NCI-H748 (cell line): Measurements from ENCODE around the gene NACC2.
A peak's percentile ranks its signal among the peaks of the same experiment; 100 is the strongest.
"Not testable (repeated sequence)": the region's sequence is repeated elsewhere in the genome, so short reads cannot be mapped to it uniquely, and the experiment has no call there.

ENCODE experiments used
- DNase-seq: peaks from one replicate; lab custom pipeline; 2025; ENCODE audit not compliant: unreplicated experiment; lab: John Stamatoyannopoulos, UW

Gene NACC2

DNA sequence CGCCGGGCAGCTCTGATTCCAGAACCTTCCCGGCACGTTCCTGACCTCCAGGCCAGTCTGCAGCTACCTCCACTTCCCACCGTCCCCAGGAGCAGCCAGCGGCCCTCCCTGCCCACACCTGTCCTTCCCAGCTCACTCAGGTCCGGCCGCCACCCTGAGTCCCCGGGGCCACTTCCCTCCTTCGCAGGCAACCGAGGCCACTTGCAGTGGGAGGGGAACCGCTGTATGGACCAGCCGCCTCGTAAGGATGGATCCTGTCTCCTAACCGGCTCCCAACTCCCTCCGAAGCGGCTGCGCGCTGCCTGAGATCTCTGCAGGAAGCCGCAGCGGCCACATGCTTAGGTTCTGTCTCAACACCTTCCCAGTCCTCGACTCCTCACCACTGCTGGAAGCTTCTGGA, 16.1 kb upstream of the NACC2 start:
- no peak for DNase-seq

DNA sequence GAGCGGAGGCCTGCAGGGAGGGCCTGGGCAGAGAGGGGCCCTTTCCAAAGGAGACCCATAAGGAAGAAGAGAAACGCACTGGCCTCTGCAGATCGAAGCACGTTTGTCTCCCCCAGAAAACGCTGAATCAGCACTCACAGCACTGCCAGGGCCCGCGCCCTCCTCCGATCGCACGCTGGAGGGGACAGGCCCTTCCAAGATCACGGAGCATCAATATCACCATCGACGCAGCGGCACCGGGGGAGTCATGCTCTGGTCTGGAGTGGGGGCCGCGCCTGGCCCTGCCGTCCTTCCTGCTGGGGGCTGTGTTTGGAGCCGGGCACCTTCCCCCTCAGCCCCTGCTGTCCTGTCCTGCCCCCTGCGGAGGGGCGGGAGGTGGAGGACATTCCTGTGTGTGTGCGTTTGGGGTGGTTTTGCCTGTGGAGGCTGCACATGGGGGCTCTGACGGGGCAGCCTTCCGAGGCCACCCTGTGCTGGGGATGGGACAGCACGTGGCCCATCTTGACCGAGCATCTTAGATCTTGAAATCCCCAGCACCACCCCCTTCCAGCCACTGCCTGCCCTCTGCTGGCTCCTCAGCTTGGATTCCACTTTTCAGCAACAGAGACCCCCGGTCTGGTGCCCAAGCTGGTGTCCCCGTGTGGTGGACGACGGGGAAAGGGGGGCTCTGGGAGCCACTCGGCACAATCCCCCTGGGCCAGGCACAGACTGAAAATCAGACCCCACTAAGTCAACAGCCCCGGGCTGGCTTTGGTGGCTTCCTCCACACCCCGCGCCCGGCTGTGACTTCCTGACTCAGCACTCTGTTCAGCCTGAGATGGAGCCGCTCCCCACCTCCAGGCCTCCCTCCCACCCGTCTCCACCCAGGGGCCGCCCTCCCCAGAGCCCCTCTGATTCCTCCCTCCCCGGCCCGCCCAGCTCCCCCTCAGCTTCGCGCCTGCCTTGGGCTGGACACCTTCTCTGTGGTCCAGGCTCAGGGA, 15.3 kb upstream of the NACC2 start:
- peak; percentile 81 for DNase-seq

DNA sequence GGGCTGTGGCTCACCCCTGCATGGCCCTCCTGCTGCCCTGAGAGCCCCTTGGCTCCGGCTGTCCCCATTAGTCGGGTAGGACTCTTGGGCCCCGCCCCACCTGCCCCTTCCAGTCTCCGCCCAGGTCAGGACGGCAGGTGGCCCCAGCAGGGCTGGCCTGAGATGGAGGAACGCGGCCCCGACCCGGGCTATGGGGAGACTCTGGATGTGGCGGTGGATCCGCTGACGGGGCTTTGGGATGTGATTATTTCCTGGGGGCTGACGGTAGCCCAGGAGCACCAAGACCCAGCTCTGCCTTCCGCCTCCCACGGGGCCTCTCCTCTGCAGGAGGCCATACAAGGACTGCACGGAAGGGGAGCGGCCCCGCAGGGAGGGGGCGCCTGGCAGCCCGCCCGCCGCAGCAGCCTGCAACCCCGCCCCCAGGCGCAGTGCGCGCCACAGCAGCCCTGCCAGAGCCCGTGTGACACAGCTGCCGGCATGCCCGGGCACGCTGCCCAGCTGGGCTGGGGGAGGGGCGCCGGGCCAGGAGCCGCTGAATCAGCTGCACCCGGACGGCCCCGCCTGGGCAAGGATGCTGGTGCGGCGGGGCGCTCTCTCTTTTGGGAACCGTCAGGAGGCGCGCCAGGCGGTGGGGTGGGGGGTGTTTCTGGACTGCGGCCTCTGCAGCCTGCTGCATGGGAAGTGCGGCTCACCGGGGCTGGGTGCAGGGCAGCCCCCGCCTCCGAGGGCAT, 14.4 kb upstream of the NACC2 start:
- peak; percentile 97 for DNase-seq

DNA sequence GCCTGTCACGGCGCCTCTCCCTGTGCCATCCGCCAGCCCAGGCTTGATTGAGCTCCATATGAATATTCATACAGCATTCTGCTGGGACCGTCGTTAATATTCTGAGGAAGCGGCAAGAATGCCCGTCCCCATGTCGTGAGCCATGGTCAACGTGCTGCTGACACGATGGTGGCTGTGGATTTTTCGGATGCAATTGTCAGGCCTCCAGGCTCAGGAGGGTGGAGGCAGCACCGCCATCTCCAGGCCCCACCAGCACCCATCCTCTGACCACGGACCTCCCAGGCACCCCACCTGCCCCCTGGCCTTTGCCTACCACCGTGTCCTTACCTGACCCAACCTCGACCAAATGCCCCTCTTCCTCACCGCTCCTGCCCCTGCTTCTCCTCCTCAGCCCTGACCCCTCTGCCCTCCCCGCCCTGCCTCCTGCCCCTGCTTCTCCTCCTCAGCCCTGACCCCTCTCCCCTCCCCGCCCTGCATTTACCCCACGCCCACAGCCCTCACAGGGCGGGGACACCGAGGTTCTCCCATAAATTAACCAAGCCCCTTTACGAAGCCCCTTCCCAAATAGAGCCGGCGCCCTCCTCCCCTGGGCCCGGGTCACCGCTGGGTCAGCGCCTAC, 13.7 kb upstream of the NACC2 start:
- no peak for DNase-seq

DNA sequence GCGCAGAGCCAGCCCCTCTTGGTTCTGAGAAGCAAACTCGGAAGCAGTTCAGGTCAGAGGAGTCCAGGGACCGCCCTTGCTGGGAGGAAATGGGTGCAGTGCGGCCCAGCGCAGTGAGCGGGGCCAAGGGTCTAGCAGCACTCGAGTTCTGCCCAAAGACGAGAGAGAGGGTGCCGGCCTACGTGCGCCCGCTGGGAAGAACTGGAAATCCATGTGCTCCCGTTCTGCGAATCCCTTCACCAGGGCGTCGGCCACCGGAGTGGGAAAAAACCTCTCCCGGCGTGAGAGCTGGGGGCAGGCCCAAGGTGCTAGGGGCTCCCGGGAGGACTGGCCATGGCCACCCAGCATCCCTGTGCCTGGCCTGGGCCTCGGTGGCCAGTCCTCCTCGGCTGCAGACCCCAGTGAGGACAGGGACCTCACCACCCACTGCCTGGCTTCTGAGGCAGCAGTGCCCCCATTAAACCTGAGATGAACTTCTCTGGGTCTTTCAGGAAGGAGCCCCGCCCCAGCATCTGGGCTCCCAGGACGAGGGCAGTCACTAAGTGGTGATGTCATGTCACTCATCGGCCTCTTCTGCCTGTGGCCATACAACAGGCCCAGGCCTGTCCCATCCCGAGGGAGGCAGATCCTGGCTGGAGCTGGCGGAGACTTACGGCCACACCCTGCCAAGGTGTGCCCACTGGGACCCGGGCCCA, 13.0 kb upstream of the NACC2 start:
- DNase-seq: peak; percentile 92

DNA sequence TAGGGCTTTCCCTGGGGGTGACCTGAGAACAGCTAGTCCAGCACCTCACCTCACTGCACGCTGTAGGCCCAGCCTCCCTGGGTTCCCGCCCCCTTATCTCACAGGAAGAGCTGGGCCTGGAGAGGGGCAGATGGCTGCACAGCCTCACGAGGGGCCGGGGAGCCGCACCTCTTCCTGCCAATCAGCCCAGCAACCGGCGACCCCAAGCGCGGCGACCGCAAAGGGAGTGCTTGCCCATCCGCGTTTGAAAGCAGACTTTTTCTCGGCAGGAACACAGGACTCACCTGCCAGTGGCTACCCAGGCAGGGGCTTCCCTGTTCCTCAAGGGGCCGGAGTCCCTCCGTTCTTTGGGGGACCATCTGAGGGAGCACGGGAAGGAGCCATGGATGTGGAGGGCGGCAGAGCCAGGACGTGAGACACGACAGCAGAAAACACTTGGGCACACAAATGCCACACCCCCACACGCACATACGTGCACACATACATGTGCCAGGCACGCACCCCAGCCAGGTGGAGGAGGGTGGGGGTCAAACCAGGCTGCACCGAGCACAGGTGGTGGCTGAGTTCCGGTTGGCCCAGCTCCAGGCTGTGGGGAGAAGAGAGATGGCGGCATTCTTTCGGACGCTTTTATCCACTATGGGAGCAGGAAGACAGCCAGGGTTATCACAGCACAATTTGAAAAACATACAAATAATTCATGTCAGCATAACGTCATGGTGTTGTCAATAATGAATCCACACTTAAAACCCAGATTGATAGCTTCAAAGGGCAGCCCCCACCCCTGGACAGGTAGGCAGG, 12.3 kb upstream of the NACC2 start:
- DNase-seq: peak; percentile 31

DNA sequence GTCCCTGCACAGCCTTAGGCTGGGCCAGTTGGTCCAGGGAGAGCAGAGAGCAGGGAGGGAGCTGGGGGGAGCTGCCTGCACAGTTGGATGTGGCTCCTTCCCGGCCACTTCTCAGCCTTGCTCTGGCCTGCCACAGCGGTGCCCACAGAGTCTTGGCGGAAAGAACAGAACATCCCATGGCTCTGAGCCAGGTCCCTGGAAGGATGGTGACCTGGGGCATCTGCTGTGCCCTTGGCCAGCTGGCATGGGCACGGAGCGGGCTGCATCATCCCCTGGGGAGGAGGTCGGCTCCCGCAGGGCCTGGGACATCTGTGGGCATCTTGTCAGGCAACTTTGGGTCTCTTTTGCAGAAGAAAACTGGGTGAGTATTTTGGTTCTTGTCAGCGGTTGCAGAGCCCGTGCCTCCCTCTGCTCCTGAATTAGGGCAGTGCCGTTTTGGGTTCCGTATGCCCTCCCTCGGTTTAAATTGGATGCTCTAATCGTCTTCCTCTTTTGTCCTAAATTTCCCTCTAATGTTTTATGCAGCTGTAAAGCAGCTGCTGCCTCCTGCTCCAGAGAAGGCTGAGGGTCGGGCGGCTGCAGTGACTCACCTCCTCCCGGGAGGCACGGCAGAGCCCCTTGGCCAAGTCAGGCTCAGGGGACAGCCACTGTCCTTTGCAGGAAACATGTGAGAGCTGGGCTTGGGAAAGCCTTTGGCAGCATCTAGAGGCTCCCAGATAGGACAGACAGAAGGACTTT, 10.5 kb upstream of the NACC2 start:
- no peak for DNase-seq

DNA sequence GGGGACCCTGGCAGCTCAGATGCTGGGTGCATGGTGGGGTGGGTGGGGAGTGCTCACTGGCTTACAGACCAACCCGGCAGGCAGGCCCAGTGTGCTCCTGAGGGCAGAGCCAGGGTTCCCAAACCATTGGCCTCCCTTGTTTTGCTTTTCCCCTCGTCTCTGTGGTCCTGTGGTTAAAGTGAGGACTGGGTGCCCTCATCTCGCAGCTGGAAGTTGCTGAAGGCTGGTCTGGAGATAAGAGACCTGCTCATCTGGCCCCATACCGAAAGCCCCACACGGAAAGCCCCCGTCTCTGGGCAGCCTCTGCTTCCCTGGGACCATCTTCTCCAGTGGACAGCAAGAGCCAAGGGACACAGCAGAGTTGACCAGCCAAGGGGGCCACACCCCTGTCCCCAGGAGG, 9.8 kb upstream of the NACC2 start:
- DNase-seq: no peak

DNA sequence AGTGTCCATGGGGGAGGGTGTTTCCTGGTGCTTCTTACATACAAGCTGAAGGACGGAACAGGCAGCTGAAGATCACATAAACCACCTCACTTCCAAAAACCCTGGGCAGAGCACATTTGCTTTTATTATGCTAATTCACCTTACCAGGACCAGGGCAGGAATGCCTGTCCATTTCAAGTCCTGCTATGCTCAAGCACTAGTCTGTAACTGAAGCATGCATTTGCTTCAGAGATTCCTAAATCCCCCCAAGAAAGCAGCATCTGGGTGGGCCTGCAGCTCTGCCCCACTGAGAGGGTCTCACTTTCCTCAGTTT, 9.4 kb upstream of the NACC2 start:
- no peak for DNase-seq

DNA sequence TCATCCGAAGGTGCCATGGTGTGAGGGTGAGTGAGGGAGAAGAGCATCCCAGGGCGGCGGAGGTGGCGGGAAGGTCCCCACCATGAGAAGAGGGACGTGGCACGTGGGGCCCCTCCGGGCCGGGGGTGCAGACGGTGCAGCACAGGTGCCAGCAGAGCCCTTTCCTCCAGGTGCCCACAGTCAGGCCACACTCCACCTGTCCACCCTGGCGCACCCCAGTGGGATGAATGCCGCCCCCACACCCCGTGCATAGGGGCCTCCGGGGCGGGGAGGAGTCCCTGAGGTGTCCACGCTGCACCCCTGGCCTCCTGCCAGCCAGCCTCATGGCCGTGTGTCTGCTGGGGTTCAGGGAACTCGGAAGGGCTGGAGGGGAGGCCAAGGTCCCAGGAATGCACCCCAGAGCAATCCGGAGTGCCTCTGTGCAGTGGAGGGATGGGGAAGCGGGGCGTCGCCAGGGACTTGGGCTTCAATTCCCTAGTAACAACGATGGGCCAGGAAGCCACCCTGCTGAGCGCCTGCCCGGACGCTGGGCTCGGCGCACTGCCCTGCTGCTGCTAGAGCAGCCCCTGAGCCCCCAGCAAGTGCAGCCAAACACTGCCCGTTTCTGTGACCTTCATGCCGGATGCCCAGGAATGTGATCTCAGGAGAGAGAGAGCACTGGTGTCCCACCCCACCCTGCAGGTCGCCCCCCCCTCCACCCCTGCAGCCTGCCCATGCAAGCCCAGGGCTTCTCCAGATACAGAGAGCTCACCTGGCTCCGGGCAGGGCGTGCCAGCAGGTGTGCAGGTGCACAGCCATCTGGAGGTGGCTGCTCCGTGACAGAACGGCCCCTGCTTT, 8.8 kb upstream of the NACC2 start:
- peak; percentile 97 for DNase-seq

DNA sequence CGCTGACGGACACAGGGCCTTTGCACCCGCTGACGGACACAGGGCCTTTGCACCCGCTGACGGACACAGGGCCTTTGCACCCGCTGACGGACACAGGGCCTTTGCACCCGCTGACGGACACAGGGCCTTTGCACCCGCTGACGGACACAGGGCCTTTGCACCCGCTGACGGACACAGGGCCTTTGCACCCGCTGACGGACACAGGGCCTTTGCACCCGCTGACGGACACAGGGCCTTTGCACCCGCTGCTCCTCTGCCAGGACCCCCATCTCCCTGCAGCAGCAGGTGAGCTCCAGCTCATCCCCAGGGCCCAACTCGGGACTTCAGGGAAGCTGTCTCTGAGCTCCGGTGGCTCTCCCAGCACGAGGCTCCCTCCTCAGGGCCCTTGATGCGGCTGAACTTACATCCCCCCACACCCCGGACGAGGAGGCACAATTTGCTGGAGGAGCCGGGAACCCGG, 6.6 kb upstream of the NACC2 start:
- not testable (repeated sequence) for DNase-seq

DNA sequence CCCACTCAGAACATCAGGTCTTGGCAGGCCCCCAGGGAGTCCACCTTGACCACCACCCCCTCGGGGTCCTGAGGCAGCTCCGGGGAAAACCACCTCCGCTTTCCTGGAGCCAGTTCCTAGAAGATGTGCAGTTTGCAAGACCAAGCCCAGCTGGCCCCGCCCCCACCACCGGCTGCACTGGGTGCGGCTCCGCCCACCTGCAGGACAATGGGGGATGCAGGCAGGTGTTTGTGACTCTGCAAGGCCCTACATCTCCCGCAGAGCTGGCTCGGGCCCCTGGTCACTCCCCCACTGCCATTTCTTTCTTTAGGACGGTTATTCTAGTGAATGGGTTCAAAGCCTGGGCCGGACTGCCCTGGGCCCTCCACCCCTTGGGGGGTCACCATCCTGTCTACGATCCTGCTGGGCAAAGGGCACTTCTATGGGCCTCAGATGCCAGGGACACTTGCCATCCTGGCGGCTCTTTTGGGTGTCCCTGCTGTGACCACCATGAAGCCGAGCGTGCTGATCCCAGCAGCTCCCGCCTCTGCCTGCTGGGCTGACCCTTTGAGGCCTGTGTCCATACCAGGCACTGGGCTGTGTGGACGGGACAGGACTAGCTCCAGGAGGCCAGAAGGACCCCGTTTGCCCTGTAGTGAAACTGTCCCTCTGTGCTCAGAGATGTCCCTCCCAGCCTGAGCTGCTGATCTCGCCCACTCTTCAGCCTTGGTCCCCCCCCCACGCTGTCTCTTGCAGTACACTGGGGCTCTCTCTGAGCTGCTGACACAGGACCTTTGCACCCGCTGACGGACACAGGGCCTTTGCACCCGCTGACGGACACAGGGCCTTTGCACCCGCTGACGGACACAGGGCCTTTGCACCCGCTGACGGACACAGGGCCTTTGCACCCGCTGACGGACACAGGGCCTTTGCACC, 5.9 kb upstream of the NACC2 start:
- peak; percentile 92 for DNase-seq

DNA sequence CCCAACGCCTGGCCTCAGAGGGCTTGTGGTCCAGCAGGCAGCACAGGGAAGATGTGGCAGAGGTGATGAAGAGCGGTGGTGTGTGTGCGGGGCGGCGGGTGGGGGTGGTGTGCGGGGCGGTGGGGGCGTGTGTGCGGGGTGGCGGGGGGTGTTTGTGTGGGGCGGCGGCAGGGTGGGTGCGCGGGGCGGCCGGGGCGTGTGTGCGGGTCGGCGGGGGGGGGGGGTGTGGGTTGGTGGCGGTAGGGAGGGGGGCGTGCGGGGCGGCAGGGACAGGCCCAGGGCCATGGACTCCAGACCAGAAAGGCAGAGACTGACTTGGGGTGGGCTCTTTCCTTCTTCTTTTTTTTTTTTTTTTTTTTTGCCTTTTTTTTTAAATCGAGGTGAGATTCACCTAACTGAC, 4.5 kb upstream of the NACC2 start:
- DNase-seq: no peak

DNA sequence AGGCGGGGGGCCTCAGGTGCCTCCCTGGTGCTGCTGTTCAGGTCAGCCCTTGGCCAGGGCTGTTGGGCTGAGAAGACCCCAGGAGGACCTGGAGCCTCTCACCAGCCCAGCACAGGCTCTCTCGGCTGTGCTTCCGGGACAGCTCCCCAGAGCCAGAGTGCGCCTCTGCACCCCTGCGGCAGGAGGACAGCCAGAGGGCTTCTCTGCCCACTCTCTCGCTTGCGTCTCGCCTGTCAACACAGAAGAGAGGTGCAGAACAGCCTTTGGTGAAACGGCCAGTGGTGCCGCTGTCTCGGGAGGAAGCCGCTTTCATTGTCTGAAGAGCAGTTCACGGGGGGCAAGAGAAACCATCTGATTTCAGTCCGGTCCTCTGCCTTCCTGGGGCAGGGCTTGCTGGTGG, 3.8 kb upstream of the NACC2 start:
- no peak for DNase-seq

DNA sequence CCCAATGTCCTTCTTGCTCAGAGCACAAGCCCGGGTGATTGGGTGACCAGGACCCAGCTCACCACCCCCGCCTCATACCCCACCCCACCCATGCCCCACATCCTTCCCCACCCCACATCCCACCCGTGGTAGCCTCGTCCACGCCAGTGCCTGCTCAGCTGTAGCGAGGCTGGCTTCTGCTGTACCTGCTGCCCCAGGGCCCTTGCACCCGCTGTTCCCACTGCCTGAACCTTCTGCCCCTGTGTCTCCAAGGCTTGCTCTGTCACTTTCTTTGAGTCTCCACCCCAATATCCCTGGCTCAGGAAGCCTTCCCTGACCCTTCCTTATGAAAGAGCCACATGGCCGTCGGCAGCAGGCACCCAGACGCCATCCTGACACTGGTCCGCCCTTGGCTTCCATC, 3.1 kb upstream of the NACC2 start:
- DNase-seq: no peak

DNA sequence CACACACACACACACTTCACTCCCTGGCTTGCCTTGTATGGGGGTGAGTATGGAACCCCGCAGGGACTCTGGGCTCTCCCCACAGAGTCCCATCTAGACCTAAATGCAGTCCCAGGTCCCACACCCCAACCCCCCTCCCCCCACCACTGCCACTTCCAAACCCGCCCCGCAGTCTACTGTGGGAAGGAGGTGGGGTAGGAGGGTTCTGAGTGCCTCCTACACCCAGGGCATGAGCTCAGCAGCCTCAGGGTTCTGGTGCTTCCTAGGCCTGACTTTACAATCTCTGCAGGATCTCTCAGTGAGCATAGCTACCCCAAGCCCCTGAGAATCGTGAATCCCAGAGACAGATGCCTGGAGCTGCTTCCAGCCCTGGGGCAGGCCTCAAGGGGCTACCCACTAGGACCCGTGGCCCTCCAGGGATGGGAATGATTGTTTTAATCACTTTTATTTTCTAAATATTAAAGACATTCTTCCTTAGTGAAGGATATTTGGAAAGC, 1.5 kb upstream of the NACC2 start:
- DNase-seq: no peak

DNA sequence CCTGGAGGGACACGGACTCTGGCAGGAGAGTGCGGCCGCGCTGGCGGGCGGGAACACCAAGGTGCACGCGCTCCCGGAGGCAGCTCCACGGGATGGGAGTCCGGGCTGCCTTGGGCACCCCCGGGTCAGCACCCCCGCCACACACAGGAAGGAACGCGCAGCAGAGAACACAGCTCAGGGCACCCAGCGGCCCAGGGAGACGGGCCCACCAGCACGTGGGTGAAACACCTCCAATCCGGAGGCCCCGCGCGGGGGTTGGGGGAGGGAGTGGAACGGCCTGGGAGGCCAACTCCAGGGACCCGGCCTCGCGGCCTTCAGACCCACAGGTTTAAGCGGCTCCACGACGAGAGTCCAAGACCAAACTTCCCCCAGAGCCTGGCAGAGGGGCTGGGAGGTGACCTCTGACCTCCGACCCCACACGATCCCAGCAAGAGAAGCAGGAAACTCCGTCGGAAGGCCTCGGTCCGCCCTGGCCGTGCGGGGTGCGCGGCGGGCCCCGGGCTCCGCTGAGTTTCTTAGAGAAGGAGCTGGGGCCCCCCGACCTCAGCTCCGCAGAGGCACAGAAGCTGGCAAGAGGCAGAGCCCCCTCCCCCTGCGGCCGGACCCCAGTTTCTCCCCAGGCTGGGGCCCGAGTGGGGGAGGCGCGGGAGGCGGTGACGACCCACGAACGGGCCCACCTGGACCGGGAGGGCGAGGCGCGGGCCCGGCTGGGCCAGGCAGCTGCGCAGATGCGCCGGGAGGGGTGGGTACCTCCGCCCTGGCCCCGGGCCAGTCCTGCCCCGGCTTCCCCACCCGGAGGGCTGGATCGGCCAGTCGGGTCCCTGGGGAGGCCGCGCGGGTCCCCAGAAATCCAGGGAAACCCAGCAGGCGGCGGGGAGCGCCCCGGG, 851 bp downstream of the NACC2 start:
- DNase-seq: peak; percentile 40
